G401.6 (cell line): ENCODE measurements around the gene LNPEP.

ENCODE experiments used
- FAIRE-seq: peaks from 2 replicates; lab custom pipeline; 2012; peaks lifted over from hg19 to GRCh38; lab: Jason Lieb, UNC

The LNPEP gene

GRCh38 chr5:97000391-97000790, 64.5 kb downstream of the LNPEP start:
- no peak for FAIRE-seq

- no peak for FAIRE-seq
Observed at GRCh38 chr5:97002983-97003382, 67.1 kb downstream of the LNPEP start.

- FAIRE-seq, result no peak
Observed at GRCh38 chr5:97004423-97005060, 68.7 kb downstream of the LNPEP start.

- FAIRE-seq, result no peak
Observed at GRCh38 chr5:97006454-97007060, 70.7 kb downstream of the LNPEP start.

- FAIRE-seq, result no peak
Observed at GRCh38 chr5:97009212-97009898, 73.5 kb downstream of the LNPEP start.

GRCh38 chr5:97009921-97010320, 74.0 kb downstream of the LNPEP start:
- FAIRE-seq, result no peak

- FAIRE-seq, result no peak
Observed at GRCh38 chr5:97010606-97011005, 74.7 kb downstream of the LNPEP start.

GRCh38 chr5:97011567-97011966, 75.7 kb downstream of the LNPEP start:
- peak; percentile 66 for FAIRE-seq

- FAIRE-seq, result no peak
Observed at GRCh38 chr5:97019435-97020117, 83.7 kb downstream of the LNPEP start.

- FAIRE-seq, result no peak
Observed at GRCh38 chr5:97021416-97021815, 85.5 kb downstream of the LNPEP start.

- no peak for FAIRE-seq
Observed at GRCh38 chr5:97022898-97023297, 87.0 kb downstream of the LNPEP start.

- FAIRE-seq, result no peak
Observed at GRCh38 chr5:97026721-97027120, 90.8 kb downstream of the LNPEP start.

- no peak for FAIRE-seq
Observed at GRCh38 chr5:97037819-97038218, 101.9 kb downstream of the LNPEP start.

- no peak for FAIRE-seq
Observed at GRCh38 chr5:97041239-97041638, 105.4 kb downstream of the LNPEP start.

- FAIRE-seq, result no peak
Observed at GRCh38 chr5:97042996-97043395, 107.1 kb downstream of the LNPEP start.

- FAIRE-seq, result no peak
Observed at GRCh38 chr5:97043511-97043910, 107.6 kb downstream of the LNPEP start.

- FAIRE-seq, result no peak
Observed at GRCh38 chr5:97044052-97044451, 108.2 kb downstream of the LNPEP start.

GRCh38 chr5:97046270-97046982, 110.5 kb downstream of the LNPEP start:
- FAIRE-seq, result no peak

- FAIRE-seq, result no peak
Observed at GRCh38 chr5:97047076-97047475, 111.2 kb downstream of the LNPEP start.

- no peak for FAIRE-seq
Observed at GRCh38 chr5:97049175-97049574, 113.3 kb downstream of the LNPEP start.

- no peak for FAIRE-seq
Observed at GRCh38 chr5:97056263-97056662, 120.4 kb downstream of the LNPEP start.

- FAIRE-seq, result no peak
Observed at GRCh38 chr5:97062046-97062445, 126.2 kb downstream of the LNPEP start.
